Measurements from ENCODE around the gene CFP.

- no peak for TF ChIP-seq POLR2AphosphoS5 (IDR thresholded peaks at IDR 0.05)
- TF ChIP-seq, protein P1, sequence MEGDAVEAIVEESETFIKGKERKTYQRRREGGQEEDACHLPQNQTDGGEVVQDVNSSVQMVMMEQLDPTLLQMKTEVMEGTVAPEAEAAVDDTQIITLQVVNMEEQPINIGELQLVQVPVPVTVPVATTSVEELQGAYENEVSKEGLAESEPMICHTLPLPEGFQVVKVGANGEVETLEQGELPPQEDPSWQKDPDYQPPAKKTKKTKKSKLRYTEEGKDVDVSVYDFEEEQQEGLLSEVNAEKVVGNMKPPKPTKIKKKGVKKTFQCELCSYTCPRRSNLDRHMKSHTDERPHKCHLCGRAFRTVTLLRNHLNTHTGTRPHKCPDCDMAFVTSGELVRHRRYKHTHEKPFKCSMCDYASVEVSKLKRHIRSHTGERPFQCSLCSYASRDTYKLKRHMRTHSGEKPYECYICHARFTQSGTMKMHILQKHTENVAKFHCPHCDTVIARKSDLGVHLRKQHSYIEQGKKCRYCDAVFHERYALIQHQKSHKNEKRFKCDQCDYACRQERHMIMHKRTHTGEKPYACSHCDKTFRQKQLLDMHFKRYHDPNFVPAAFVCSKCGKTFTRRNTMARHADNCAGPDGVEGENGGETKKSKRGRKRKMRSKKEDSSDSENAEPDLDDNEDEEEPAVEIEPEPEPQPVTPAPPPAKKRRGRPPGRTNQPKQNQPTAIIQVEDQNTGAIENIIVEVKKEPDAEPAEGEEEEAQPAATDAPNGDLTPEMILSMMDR (IDR thresholded peaks at IDR 0.05): no peak
- TF ChIP-seq POLR2A (IDR thresholded peaks at IDR 0.05): no peak
Observed at GRCh38 chrX:47613082-47613481, 16.6 kb downstream of the CFP start.

All from prostate gland (tissue), 2 donors.